ENCODE results near the gene TPO.
"Not testable (repeated sequence)": the region's sequence is repeated elsewhere in the genome, so short reads cannot be mapped to it uniquely, and the experiment has no call there.

TPO gene

DNA sequence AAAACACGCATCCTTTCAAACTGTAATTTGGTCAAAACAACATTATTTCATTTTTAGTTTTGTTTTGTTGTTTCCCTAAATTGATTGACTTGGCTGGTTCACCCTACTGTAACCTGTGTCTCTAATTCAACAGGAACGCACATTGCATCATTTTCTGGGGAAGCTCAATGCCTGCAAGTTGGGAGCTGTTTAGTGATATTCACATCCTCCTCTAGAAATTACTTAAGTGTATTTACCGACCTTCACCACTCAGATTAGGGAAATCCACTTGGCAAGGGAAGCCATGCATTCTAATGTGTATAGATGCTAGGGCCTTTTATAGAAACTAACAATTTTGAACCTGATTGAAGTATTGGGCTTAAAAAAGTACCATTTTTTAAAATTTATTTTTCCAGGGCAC, 7.3 kb upstream of the TPO start:
- no peak for DNase-seq (ENCODE audit: low read depth)

DNA sequence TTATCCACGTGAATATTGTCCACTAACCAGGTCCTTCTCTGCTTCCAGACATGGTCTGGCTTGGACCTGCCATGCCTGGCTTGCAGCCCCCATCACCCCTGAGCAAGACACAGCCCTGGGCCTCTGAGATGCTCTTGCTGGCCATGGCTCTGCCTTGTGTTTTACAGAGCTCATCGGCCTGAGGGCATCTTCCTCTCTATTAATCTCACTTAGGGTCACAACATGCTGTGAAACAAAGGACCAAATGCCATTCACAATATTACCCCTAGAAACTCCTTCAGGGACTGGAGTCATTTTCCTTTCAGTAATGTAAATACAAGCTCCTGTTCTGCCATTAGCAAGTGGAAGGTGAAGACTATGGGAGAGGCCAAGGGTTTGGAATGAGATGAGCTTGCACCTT, 6.8 kb upstream of the TPO start:
- DNase-seq (ENCODE audit: low read depth), result no peak

DNA sequence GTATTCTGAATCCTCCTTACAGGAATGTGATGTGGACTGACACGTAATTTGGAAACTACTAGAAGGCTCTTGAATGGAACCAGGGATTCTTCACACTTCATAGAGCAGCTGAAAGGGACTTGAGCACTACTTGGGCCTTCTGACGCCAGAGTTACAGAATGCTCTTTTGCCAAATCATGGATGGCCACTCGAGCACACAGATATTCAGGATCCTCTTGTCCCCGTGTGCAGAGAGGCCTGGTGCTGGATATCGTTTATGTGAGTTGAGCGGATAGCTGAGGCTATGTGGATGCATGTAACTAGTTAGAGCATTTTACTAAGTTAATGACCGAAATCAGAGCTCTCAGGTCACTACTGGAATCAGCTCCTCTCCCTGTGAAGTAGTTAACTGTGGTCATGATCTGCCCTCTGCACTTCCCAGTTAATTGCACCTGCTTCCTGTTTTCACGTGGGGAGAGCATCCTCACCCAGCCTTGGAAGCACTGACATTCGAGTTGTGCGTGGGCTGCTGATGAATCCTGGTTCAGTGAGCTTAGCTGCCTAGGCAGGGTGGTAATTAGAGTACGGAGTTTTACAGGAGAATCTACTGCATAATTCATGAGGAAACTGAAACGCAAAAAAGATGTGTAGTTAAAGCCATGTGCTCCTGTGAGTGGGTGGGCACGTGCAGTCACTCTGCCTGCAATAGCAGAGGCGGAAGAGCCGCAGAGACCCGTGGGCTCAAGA, 5.2 kb upstream of the TPO start:
- no peak for DNase-seq (ENCODE audit: low read depth)

DNA sequence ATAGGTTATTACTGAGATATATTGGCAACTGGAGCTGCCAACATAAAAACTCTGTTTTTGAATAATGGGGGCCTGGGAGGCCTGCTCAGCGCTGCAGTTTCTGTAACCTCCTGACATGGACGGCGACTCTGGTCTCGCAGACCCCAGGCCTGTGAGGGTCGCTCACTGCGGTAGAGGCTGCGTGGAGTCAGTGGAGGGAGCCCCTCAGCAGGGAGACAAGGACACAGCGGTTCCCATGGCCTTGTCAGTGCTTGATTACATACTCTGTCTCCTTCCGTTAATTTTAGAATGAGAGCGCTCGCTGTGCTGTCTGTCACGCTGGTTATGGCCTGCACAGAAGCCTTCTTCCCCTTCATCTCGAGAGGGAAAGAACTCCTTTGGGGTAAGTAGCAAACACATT, 858 bp downstream of the TPO start:
- DNase-seq (ENCODE audit: low read depth), result no peak

DNA sequence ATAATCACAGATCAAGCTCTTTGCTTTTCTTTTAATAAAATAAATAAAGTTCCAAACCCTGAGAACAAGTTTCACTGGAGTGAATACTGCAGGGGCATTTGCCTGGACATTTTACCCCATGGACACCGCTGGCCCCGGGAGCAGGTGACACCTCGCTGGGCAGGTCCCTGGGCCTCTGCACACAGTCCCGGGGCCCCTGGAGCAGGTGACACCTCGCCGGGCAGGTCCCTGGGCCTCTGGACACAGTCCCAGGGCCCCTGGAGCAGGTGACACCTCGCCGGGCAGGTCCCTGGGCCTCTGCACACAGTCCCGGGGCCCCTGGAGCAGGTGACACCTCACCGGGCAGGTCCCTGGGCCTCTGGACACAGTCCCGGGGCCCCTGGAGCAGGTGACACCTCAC, 1.6 kb downstream of the TPO start:
- DNase-seq (ENCODE audit: low read depth), result not testable (repeated sequence)

DNA sequence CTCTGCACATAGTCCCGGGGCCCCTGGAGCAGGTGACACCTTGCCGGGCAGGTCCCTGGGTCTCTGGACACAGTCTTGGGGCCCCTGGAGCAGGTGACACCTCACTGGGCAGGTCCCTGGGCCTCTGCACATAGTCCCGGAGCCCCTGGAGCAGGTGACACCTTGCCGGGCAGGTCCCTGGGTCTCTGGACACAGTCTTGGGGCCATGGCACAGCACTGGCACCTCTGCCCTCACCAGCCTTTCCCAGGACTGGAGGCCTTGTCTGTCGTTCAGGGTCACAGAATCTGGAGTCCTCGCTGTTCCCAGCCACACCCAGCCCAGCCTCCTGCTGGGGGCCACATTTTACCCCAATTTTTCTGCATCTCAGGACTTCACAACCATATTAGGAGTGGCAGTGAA, 2.2 kb downstream of the TPO start:
- no peak for DNase-seq (ENCODE audit: low read depth)

DNA sequence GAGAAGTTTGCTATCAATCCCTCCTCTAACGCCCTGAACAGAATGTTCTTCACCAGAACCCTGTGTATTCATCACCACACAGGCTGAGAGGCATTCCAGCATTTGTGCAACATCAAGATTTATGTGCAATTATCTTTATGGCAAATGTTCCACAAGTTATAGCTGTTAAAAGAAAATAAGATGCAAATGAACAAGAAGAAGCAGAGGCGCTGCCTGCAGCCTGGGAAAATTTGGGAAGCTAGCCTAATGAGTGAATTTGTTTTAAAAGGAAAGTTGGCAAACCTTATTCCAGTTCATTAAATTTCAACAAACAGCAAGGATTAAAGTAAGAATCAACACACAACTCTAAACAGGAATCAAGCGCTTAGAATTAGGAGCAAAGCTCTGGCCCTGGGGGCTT, 5.3 kb downstream of the TPO start:
- no peak for DNase-seq (ENCODE audit: low read depth)

DNA sequence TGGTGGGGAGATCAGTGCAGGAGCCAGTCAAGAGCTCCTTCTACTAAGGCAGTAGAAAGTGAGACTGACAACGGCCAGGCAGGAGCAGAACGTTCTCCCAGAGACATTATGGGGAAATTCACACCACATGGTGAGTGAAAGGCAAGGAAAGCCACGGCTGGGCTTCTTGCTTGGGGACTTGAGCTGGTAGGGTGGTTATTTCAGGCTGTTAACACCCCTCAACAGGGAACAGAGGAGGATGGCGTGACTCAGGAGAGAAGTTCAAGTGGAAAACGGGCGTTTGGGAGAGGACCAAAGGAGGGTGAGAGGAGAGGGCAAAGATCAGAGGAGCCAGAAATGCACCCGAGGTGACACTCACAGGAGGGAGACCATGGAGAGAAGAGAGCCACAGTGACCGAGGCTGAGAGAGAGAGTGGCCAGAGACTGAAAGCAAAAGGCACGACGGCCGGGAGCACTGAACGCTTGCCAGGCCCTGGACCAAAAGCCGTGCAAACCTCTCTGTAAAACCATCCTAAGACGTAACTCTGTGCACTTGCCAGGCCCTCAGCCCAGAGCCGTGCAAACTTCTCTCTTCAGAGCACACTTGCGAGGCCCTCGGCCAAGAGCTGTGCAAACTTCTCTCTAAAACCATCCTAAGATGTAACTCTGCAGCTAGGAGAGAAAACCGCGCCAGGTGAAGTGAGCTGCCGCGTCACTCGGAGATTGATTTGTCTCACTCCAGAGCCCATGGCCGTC, 7.7 kb downstream of the TPO start:
- DNase-seq (ENCODE audit: low read depth), result no peak

DNA sequence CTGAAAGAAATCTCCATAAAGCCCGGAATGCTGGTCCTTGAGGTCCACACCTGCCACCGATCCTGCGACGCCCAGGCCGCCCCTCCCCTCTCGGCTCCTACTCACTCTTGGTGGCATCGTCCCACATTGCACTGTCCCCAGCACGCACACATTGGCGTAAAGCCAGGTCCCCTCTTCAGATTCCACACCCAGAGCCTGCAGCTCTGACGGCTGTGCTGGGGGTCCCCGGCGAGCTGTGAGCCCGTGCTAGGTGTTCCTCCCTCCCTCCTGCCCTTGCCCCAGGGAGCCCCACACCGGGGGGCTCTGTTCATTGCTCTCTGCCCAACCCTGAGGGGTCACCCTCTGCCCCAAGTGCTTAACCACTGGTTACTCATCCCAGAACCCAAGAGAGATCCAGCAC, 8.5 kb downstream of the TPO start:
- no peak for DNase-seq (ENCODE audit: low read depth)

DNA sequence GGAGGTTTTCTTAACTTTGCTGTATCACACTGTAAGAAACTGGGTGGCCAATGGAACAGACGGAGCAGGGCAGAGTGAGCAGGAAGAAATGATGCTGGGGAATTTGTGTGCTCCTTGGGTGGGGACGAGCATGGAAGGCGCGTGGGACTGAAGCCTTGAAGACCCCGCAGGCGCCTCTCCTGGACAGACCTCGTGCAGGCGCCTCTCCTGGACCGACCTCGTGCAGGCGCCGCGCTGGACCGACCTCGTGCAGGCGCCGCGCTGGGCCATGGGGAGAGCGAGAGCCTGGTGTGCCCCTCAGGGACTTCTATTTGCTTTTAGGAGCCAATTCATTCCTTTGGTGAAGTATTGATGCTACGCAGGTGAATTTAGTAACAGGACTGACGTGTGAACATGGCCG, 8.9 kb downstream of the TPO start:
- DNase-seq (ENCODE audit: low read depth), result no peak

DNA sequence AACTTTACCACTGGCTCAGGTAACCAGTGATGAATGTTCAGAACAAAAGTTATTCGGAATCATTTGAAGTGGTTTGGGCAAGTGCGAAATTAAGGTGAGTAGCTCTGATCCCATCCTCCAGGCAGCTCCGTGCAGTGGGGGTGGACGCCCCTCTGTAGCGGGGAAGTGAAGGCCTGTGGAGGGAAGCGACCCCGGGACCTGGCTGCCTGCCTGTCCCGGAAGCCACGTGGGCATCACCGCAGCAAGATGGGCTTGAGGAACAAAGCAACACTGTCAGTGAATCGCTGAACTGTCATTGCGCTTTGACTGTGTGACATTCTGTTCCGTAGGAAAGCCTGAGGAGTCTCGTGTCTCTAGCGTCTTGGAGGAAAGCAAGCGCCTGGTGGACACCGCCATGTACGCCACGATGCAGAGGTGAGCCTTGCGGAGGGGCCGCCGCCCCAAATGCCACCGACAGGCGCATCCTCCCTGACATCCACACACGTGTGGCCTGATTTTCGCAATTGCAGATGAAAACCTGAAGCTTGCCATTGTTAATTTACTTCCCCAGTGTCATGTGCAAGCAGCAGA, 9.5 kb downstream of the TPO start:
- DNase-seq (ENCODE audit: low read depth), result no peak

DNA sequence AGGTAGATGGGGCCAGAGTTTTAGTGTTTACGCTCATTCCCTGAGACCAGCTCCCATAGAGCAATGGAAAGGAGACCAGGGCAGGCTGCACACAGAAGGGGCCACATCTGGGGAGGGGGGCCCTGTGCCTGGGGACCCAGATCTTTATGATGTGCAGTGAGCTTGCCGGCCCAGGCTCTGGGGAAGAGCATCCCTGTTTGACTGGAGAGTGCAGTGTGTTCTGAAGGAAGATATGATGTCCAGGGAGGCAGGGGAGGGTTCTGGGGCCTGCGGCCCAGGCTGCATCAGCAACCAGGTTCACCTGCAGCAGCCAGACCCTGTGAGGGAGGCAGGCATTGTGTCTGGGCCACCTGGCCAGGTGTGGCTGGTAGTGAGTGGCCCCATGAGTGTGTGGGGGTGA, 13.8 kb downstream of the TPO start:
- DNase-seq (ENCODE audit: low read depth), result no peak

DNA sequence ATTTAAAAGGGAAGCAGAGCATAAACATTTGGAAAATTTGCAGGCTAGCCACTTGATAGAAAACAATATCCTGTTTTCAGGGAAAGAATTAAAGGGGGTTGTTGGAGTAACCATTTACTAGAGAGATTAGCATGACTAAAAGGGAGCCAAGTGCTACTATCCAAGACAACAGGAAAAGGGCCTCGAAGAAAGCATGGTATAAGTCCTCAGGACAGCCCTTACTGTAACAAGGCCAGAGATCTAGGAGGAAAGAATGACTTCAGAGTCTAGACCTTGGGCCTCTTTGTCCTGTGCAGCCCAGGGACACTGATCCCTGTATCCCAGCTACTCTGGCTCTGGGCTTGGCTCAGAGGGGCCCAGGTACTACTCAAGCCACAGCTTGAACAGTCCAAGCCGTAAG, 16.6 kb downstream of the TPO start:
- no peak for DNase-seq (ENCODE audit: low read depth)

DNA sequence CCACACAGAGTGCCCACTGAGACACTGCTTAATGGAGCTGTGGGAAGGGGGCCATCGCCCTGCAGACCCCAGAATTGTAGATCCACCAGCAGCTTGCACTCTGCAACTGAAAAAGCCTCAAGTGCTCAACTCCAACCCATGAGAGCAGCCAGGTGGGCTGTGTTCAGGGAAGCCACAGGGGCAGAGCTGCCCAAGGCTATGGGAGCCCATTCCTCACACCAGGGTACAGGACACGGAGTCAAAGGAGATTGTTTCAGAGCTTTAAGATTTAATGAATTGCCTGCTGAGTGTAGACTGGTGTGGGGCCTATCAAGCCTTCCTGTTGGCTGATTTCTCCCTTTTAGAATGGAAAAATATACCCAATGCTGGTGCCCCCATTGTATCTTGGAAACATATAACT, 17.2 kb downstream of the TPO start:
- DNase-seq (ENCODE audit: low read depth), result no peak

DNA sequence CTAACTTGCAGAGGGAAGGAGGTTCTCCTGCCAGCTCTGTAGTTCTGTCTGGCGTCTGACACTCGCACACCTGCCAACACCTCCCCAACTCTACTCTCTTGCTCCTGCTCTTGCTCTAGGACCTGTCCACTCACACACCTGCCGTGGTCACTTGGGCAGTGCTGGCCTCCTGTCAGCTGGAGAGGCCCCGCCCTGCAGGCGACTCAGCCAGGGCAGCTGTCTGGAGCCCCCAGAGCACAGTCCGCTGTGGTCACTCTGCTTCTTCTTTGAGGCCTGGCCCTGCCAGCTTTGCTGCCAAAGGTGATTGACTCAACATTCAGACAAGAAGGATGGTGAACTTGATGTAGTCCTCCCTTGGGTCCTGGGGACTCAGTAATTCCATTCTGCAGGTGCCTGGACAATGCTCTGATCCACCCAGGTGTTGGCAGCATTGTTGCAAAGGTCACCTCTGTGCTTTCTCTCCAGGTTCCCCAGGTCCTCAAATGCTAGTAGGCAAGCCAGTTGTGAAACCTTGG, 18.7 kb downstream of the TPO start:
- no peak for DNase-seq (ENCODE audit: low read depth)

DNA sequence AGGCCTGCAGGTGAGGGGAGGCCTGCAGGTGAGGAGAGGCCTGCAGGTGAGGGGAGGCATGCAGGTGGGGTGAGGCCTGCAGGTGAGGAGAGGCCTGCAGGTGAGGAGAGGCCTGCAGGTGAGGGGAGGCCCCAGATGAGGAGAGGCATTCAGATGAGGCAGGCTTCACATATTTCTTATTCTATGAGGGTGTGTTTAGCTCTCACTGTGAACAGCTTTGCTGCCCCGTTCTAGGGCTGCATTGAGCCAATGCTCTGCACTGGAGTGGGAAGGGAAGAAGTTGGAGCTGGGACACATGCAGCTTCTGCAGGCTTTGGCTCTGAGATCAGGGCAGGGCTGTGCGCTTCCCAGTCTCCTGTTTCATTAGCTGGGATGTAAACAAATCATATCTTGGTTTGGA, 19.5 kb downstream of the TPO start:
- no peak for DNase-seq (ENCODE audit: low read depth)

DNA sequence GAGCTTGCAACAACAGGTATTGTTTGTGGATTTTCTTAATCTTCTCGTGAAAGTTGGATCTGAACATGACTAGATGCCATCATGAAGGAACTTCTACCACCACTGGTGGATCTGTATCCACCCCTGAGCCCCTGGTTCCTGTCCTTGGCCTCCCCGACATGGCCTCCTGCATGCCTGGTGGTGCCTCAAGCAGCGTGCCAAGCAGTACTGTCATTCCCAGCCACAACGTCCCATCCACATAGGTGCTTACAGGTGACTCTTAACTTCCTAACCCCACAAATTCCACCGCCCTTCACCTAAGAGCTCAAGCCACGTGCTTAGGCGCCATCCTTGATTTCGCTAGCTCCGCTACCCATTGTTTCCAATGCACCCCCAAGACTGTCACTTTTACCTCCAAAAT, 23.1 kb downstream of the TPO start:
- DNase-seq (ENCODE audit: low read depth), result no peak

DNA sequence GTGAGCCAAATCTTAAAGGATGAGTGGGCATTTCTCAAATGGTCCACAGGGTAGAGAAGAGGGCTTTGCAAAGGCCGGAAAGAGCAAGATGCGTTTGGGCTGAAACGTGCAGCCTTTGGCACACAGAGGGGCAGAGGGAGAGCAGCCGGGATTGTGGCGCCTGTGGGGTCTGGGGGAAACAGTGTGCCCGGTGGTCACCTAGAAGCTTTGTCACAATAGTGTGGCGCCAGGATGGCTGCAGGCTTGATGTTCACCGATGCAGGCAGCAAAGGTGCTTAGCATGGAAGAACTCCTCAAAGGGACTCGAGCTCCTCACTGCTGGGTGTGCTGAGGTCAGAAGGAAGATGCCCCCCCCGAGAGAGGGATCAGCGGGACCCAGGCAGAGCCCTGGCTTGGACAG, 23.8 kb downstream of the TPO start:
- DNase-seq (ENCODE audit: low read depth), result no peak

DNA sequence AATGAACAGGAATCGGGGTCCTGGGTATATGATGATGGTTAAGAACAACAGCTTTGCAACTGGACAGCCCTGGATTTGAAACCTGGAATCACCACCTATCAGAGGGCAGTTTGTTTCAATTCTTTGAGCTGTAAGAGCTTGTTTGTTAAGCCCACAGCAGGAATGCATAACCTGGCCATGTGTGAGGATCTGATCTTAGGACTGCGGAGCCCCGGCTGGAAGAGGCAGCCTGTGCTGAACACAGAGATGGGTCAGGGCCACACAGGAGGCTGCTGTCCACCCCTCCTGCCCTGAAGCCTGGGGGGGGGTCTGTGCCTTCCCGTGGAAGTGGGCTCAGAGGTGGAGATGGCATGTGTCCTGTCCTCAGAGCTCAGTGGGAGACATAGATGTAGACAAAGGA, 24.3 kb downstream of the TPO start:
- DNase-seq (ENCODE audit: low read depth), result no peak

DNA sequence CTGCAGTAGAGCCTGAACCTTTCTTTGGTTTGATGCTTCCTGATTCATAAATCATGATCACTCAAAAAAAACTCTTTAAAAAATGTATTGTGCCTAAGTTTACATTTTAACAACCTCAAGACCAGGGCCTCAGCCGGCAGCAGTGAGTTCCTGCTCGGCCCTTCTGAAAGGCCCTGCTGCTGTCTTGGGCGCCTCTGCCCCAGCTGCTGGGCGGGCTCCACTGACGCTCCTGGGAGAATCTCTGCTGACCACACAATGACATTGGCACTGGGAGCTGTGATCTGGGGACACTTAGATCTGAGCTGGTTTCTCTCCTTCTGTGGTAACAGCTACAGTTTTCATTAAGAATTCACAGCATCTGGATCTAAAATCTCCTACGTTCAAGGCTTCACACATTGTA, 25.7 kb downstream of the TPO start:
- DNase-seq (ENCODE audit: low read depth), result no peak

DNA sequence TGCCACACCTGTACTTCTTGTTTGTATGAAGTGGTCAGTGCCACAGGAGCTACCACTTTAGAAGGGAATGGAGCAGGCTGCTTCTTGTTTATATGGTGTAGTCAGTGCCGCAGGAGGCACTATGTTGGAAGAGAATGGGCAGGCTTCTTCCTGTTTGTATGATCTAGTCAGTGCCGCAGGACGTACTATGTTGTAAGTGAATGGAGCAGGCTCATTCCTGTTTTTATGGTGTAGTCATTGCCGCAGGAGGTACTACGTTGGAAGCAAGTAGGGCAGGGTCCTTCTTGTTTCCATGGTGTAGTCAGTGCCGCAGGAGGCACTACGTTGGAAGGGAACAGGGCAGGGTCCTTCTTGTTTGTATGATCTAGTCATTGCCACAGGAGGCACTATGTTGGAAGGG, 27.3 kb downstream of the TPO start:
- DNase-seq (ENCODE audit: low read depth), result no peak

DNA sequence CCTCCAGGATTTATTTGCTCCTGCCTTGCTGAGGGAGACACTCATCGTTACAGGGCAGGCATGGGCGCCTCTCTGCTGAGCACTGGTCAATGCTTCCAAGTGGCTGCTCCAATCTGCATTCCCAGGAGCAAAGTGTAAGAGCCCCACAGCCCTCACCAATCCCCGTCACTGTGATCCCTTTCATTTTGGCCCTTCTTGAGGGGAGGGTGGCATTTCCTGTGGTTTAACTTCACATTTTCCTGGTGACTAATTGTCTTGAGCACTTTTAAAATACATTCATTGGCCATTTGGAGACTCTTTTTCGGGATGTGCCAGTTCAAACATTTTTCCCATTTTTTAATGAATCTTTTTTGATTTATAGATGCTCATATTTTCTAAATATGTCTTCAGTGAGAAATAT, 33.0 kb downstream of the TPO start:
- DNase-seq (ENCODE audit: low read depth), result no peak

DNA sequence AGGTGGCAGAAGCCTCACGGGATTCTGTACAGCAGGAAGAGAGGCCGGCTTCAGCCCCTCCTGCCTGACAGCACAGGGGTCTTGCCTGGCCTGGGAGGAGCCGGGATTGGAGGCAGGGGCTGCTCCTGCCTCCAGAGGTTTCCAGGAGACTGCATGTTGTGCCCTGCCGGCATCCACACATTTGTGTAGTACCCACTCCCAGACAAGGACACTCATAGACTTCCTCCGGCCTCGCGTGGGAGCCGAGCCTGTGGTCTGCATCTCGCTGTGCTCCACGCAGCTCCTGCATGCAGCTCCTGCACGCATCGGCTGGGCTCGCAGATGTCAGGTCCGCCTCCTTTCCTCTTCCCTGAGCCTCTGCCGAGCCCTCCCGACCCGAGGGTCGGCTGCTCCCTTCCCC, 34.7 kb downstream of the TPO start:
- no peak for DNase-seq (ENCODE audit: low read depth)

DNA sequence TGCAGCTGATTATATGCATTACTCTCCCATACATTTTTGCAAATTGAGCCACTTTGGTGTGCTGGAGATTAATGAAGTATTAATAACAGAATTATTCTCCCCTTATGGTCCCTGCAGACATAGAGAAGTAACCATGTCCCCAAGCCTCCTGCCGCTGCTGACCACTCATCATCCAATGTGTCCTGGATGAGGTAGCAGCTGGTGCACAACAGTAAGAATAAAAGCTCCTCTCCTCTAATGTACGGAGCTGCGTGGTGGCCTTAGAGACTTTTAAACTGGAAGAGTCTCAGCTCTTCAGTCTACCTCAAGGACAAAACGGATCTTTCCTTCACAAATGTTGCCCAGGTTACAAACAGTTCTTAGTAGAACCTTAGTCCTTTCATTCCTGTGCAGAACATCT, 37.7 kb downstream of the TPO start:
- DNase-seq (ENCODE audit: low read depth), result no peak

Data from activated T-helper 9 cell treated with anti-CD3 and anti-CD28 coated beads, Interleukin-2, amount 50 U/mL, for 16 hours (primary cell).